SK-N-MC (cell line): ENCODE measurements around the gene CMTM7.

Experiments used
- EZH2 ChIP-seq: fragments of 200-600 bp; sonication (generic); IDR thresholded peaks from one replicate; pipeline ENCODE4 v1.6.1; 2017; ENCODE audit warnings: antibody characterized with exemption
- FOXP2 ChIP-seq: optimal IDR thresholded peaks from 2 replicates; pipeline ENCODE3; 2011; ENCODE audit warnings: mild to moderate bottlenecking, moderate library complexity; ENCODE audit not compliant: insufficient read depth; ENCODE audit errors: extremely low read length, control extremely low read depth
- POLR2AphosphoS5 ChIP-seq: IDR thresholded peaks from 2 replicates; pipeline ENCODE4 v1.6.1; 2012; ENCODE audit warnings: mild to moderate bottlenecking, low read depth, low read length, borderline replicate concordance

DNA sequence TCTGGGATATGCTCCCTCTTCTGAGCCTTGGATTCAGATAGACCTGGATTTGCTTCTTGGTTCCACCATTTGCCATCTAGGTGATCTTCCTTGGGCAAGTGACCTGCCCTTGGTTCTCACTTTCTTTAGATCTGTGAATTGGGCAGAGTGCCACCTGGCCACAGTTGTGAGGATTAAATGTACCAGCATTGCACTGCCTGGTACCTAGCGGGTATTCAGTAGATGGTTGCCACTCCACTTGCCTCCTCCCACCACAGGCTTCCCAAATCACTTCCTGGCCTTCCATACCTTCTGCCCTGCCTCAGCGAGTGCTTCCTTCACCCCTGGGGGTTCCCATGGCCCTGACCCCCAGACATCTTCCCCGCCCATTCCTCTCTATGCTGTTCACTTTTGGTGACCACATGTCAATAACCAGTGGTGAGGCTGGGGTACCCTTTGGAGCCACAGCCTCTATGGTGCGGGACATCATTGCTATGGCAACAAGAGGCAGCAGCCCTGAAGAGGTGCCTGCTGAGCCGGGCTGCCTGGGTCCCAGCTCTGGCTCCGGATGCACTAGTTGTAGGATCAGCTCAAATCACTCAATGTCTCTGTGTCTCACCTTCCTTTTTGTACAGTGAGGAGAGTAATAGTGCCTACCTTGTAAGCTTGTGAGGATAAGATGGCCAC, 40.5 kb downstream of the CMTM7 start:
- no peak for TF ChIP-seq POLR2AphosphoS5
- no peak for TF ChIP-seq EZH2
- no peak for TF ChIP-seq FOXP2
